ENCODE measurements around the gene WNT10A.
"Not testable (repeated sequence)": the region's sequence is repeated elsewhere in the genome, so short reads cannot be mapped to it uniquely, and the experiment has no call there.

Gene WNT10A

GRCh38 chr2:218927422-218927821 is 46.8 kb downstream of the WNT10A start:
- ChIA-PET CTCF (interaction anchor here (0.9 kb wide), 1 partner anchor 13 kb away, joined by 5 read pairs; no protein-coding TSS in a partner anchor), POLR2A (no interaction called here)
- TF ChIP-seq, protein P1, sequence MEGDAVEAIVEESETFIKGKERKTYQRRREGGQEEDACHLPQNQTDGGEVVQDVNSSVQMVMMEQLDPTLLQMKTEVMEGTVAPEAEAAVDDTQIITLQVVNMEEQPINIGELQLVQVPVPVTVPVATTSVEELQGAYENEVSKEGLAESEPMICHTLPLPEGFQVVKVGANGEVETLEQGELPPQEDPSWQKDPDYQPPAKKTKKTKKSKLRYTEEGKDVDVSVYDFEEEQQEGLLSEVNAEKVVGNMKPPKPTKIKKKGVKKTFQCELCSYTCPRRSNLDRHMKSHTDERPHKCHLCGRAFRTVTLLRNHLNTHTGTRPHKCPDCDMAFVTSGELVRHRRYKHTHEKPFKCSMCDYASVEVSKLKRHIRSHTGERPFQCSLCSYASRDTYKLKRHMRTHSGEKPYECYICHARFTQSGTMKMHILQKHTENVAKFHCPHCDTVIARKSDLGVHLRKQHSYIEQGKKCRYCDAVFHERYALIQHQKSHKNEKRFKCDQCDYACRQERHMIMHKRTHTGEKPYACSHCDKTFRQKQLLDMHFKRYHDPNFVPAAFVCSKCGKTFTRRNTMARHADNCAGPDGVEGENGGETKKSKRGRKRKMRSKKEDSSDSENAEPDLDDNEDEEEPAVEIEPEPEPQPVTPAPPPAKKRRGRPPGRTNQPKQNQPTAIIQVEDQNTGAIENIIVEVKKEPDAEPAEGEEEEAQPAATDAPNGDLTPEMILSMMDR (IDR thresholded peaks at IDR 0.05; ENCODE audit: control extremely low read depth, extremely low read depth, low read depth, missing control alignments) = no peak
- DNase-seq (ENCODE audit: extremely low spot score) = no peak

GRCh38 chr2:218927876-218928275 is 47.2 kb downstream of the WNT10A start:
- POLR2A ChIA-PET = no interaction called here
- CTCF ChIA-PET = interaction anchor here (0.9 kb wide), 1 partner anchor 13 kb away, joined by 5 read pairs; no protein-coding TSS in a partner anchor
- DNase-seq (ENCODE audit: extremely low spot score) = no peak
- TF ChIP-seq, protein P1 (IDR thresholded peaks at IDR 0.05; ENCODE audit: control extremely low read depth, extremely low read depth, low read depth, missing control alignments) = no peak

- CTCF ChIA-PET; POLR2A ChIA-PET; DNase-seq (ENCODE audit: extremely low spot score): not testable (repeated sequence)
Measured at GRCh38 chr2:218930488-218930887, 49.8 kb downstream of the WNT10A start.

GRCh38 chr2:218931751-218932150 is 51.1 kb downstream of the WNT10A start:
- DNase-seq (ENCODE audit: extremely low spot score); CTCF ChIA-PET; POLR2A ChIA-PET: not testable (repeated sequence)

All from GM10248 (cell line).